Colonic mucosa (tissue), 4 donors: ENCODE data around the gene PCDHAC2. TPM values are rescaled to one million over a fixed set of nuclear protein-coding genes. Genes with fewer than 3 reads are reported as not detected.

Source experiments
- DNase-seq: peaks from one replicate; pipeline ENCODE4 v3.0.0-alpha.2; 2020
- H3K27ac ChIP-seq: fragments of 200-600 bp; one replicate; pipeline ENCODE4 v1.8.0; 2021
- H3K27me3 ChIP-seq: fragments of 200-600 bp; one replicate; pipeline ENCODE4 v1.8.0; 2021
- H3K36me3 ChIP-seq: fragments of 200-600 bp; one replicate; pipeline ENCODE4 v1.8.0; 2021
- H3K4me1 ChIP-seq: fragments of 200-600 bp; one replicate; pipeline ENCODE4 v1.8.0; 2021; ENCODE audit warnings: mild to moderate bottlenecking
- H3K4me3 ChIP-seq: fragments of 200-600 bp; one replicate; pipeline ENCODE4 v1.8.0; 2021
- H3K9ac ChIP-seq, 2 donors: one replicate each; pipeline ENCODE4 v1.7.0; 2013; ENCODE audit warnings: control low read depth in 2 of 2, low read depth in 2 of 2, low read length in 2 of 2
- H3K9me3 ChIP-seq: fragments of 200-600 bp; one replicate; pipeline ENCODE4 v1.8.0; 2021
- CTCF ChIP-seq: fragments of 200-600 bp; IDR thresholded peaks from one replicate; pipeline ENCODE4 v1.8.0; 2022; ENCODE audit warnings: antibody characterized with exemption, mild to moderate bottlenecking
- intact Hi-C: fragments of 100-400 bp; cut with DNase I; formaldehyde crosslinking; loops from one replicate; pipeline ENCODE4 v1.14.1; 2022
- total RNA-seq, 2 donors: library from RNA; stranded (reverse); fragmentation: NEBNext Ultra II Directional in 1 of 2; extraction: Animal tissue kit (Norgen Biotek cat#: 25700) in 1 of 2; gene quantifications; one replicate each; pipeline ENCODE4 v1.2.1, GENCODE V29; 2021
- donor health status: healthy.
- donor health status: DM: no; HTN: no; CAD: no.
- donor health status: DM: no; HTN: no; CAD: no.

Gene PCDHAC2
- total RNA-seq, 2 donors from 2014 or later: 0.05 to 0.32 TPM

DNA sequence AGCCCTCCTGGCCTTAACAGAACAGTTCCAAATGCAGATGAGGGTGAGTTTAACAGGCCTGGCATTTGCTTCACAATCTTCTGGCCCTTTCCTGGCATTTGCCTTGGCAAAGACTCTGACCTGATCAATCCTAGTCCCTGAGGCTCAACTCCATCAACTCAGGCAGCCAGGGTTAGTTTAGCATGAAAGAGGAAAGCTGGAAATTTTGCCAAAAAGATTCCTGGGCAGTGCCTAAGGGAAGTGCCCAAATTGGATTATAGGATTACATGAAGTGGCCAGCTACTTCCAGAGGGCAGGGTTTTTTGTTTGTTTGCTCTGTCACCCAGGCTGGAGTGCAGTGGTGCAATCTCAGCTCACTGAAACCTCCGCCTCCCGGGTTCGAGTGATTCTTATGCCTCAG lies 36.8 kb downstream of the PCDHAC2 start:
- no peak for TF ChIP-seq CTCF
- no peak overlapping the region for H3K27ac ChIP-seq
- no peak for DNase-seq
- intact Hi-C loops: no loop called here
- H3K4me3 ChIP-seq: no peak overlapping the region
- H3K9me3 ChIP-seq: no peaks in the 10 kb centered on the region
- H3K4me1 ChIP-seq: no peaks in the 10 kb centered on the region
- H3K9ac ChIP-seq: no peak overlapping the region
- H3K27me3 ChIP-seq: no peaks in the 10 kb centered on the region
- H3K36me3 ChIP-seq: no peaks in the 10 kb centered on the region

- no peak overlapping the region for H3K9ac ChIP-seq
Measured at GRCh38 chr5:141003791-141004611, 37.7 kb downstream of the PCDHAC2 start.

GRCh38 chr5:141007791-141008190 lies 41.5 kb downstream of the PCDHAC2 start:
- H3K4me3 ChIP-seq: no peak overlapping the region
- H3K27me3 ChIP-seq: no peaks in the 10 kb centered on the region
- no peak overlapping the region for H3K27ac ChIP-seq
- no peaks in the 10 kb centered on the region for H3K4me1 ChIP-seq
- DNase-seq: no peak
- no peak for TF ChIP-seq CTCF
- no peak overlapping the region for H3K9ac ChIP-seq
- H3K36me3 ChIP-seq: no peaks in the 10 kb centered on the region
- intact Hi-C loops: no loop called here
- no peaks in the 10 kb centered on the region for H3K9me3 ChIP-seq

More at GRCh38 chr5:141003791-141004611, 37.7 kb downstream of the PCDHAC2 start:
- intact Hi-C loops: no loop called here
- Histone ChIP-seq H3K4me3 (no peak overlapping the region), H3K9me3 (no peaks in the 10 kb centered on the region), H3K27me3 (no peaks in the 10 kb centered on the region), H3K36me3 (no peaks in the 10 kb centered on the region), H3K4me1 (no peaks in the 10 kb centered on the region), H3K27ac (no peak overlapping the region)
- no peak for TF ChIP-seq CTCF
- DNase-seq: no peak

DNA sequence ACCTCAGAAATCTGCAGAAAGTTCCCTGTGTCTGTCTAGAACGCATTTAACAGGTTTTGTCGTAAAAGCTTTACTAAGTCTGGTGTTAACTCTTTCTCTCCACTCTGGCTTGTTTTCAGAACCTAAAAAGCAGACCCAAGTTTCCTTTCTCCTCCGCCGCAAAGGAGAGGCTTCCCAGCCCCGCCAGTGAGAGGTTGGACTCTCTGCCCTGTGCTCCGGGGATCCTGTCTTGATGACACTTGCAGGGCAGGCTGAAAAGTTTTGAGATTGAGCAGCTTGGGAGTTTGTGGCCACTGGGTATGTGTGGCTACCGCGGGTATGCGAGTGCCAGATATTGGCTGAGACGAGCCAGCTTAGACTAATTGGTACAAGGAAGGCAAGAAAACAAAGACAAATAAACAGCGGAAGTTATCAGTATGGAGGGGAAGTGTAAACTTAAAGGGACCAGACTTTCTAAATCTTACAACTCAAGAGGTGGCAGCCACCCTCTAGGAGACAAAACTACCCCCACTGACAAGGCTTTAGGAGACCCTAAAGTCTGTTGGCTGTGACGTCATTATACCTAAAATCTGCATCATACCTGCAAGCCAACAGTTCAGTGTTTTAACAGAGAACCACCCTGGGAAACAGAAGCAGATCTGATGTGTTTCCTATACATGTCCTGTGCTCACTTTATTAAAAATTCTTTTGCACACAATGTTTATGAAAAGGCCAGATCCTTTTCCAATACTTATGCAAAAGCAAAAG lies 43.9 kb downstream of the PCDHAC2 start:
- no peaks in the 10 kb centered on the region for H3K4me1 ChIP-seq
- no peak overlapping the region for H3K9ac ChIP-seq
- intact Hi-C loops: no loop called here
- TF ChIP-seq CTCF: no peak
- H3K27me3 ChIP-seq: no peaks in the 10 kb centered on the region
- DNase-seq: no peak
- no peak overlapping the region for H3K27ac ChIP-seq
- H3K9me3 ChIP-seq: no peaks in the 10 kb centered on the region
- H3K4me3 ChIP-seq: no peak overlapping the region
- H3K36me3 ChIP-seq: no peaks in the 10 kb centered on the region

- intact Hi-C loops: no loop called here
- no peak for TF ChIP-seq CTCF
- Histone ChIP-seq H3K27ac (no peak overlapping the region), H3K4me1 (no peaks in the 10 kb centered on the region), H3K4me3 (no peak overlapping the region), H3K9me3 (no peaks in the 10 kb centered on the region), H3K27me3 (no peaks in the 10 kb centered on the region), H3K36me3 (no peaks in the 10 kb centered on the region), H3K9ac (no peak overlapping the region)
- no peak for DNase-seq
Measured at GRCh38 chr5:141017943-141018342, 51.7 kb downstream of the PCDHAC2 start.

Other genes with a start within 250 kb of the PCDHAC2 start
- under 1 TPM in 1 of 2 donors, not detected in 1; 0.13 TPM for gene PCDHA1, start 180.3 kb upstream of the PCDHAC2 start, total RNA-seq
- gene PCDHA2, start 171.6 kb upstream of the PCDHAC2 start, total RNA-seq: not detected
- gene PCDHA3, start 165.4 kb upstream of the PCDHAC2 start, total RNA-seq: under 1 TPM in 1 of 2 donors, not detected in 1; 0.11 TPM
- gene PCDHA4, start 159.4 kb upstream of the PCDHAC2 start, total RNA-seq: under 1 TPM; 0.47 to 0.58 TPM
- gene PCDHA5, start 144.9 kb upstream of the PCDHAC2 start, total RNA-seq: under 1 TPM; 0.05 to 0.13 TPM
- gene PCDHA6, start 138.5 kb upstream of the PCDHAC2 start, total RNA-seq: under 1 TPM; 0.11 to 0.12 TPM
- gene PCDHA7, start 132.2 kb upstream of the PCDHAC2 start, total RNA-seq: under 1 TPM; 0.10 to 0.11 TPM
- under 1 TPM in 1 of 2 donors, not detected in 1; 0.10 TPM for gene PCDHA8, start 125.3 kb upstream of the PCDHAC2 start, total RNA-seq
- gene PCDHA9, start 118.1 kb upstream of the PCDHAC2 start, total RNA-seq: under 1 TPM in 1 of 2 donors, not detected in 1; 0.19 TPM
- gene PCDHA10, start 110.6 kb upstream of the PCDHAC2 start, total RNA-seq: under 1 TPM; 0.07 to 0.37 TPM
- gene PCDHA11, start 97.5 kb upstream of the PCDHAC2 start, total RNA-seq: not detected
- gene PCDHA12, start 91.2 kb upstream of the PCDHAC2 start, total RNA-seq: not detected
- under 1 TPM; 0.05 TPM for gene PCDHA13, start 84.4 kb upstream of the PCDHAC2 start, total RNA-seq
- gene PCDHAC1, start 40.2 kb upstream of the PCDHAC2 start, total RNA-seq: under 1 TPM; 0.10 to 0.11 TPM
- gene PCDHB1, start 84.9 kb downstream of the PCDHAC2 start, total RNA-seq: not detected
- gene PCDHB2, start 128.1 kb downstream of the PCDHAC2 start, total RNA-seq: 1 to 10 TPM in 1 of 2 donors, under 1 TPM in 1; 0.40 to 1.6 TPM
- gene PCDHB3, start 134.0 kb downstream of the PCDHAC2 start, total RNA-seq: 1 to 10 TPM in 1 of 2 donors, under 1 TPM in 1; 0.40 to 1.5 TPM
- gene PCDHB4, start 155.3 kb downstream of the PCDHAC2 start, total RNA-seq: under 1 TPM; 0.17 to 0.96 TPM
- under 1 TPM; 0.10 to 0.66 TPM for gene PCDHB5, start 168.7 kb downstream of the PCDHAC2 start, total RNA-seq
- gene PCDHB6, start 183.6 kb downstream of the PCDHAC2 start, total RNA-seq: under 1 TPM; 0.11 to 0.15 TPM
- under 1 TPM; 0.15 to 0.40 TPM for gene PCDHB7, start 206.2 kb downstream of the PCDHAC2 start, total RNA-seq
- gene PCDHB8, start 211.3 kb downstream of the PCDHAC2 start, total RNA-seq: under 1 TPM; 0.25 to 0.40 TPM
- under 1 TPM; 0.17 to 0.53 TPM for gene PCDHB16, start 215.9 kb downstream of the PCDHAC2 start, total RNA-seq
- under 1 TPM; 0.47 to 0.53 TPM for gene PCDHB9, start 220.7 kb downstream of the PCDHAC2 start, total RNA-seq
- 1 to 10 TPM in 1 of 2 donors, under 1 TPM in 1; 0.17 to 1.1 TPM for gene PCDHB10, start 225.9 kb downstream of the PCDHAC2 start, total RNA-seq
- 1 to 10 TPM in 1 of 2 donors, under 1 TPM in 1; 0.59 to 2.2 TPM for gene PCDHB11, start 233.2 kb downstream of the PCDHAC2 start, total RNA-seq
- under 1 TPM; 0.40 to 0.56 TPM for gene PCDHB12, start 242.2 kb downstream of the PCDHAC2 start, total RNA-seq
- 1 to 10 TPM in 1 of 2 donors, under 1 TPM in 1; 0.40 to 1.3 TPM for gene PCDHB13, start 247.4 kb downstream of the PCDHAC2 start, total RNA-seq